VCaP (cell line): ENCODE measurements around the gene KDM4C.

Experiments used
- H3K27ac ChIP-seq: fragments of 450-650 bp; 2 replicates; pipeline ENCODE4 v1.5.1; 2017
- TF ChIP-seq, protein P1 (sequence below): fragments of 450-650 bp; conservative IDR thresholded peaks from 2 replicates; pipeline ENCODE4 v1.5.1; 2017; ENCODE audit warnings: mild to moderate bottlenecking, moderate library complexity

The KDM4C gene

DNA sequence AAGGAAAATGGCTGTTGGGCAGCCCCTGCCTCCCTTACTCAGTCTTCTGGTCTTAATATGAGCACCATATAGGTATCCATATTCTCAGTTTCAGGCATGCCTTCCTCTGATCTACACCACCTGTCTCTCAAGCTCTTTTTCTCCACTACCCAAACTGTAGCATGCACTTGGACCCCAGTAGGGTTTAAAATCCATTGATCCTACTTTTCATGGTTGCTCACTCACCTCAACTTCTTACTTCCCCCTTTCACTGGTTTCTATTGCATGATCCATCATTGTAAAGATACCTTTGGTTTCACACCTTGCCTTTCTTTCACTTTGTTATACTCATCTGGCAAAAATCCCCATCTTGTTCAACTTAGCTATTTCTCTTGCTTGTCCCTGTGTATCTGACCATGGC is 159.4 kb downstream of the KDM4C start:
- no peak overlapping the region for H3K27ac ChIP-seq
- TF ChIP-seq, protein P1, sequence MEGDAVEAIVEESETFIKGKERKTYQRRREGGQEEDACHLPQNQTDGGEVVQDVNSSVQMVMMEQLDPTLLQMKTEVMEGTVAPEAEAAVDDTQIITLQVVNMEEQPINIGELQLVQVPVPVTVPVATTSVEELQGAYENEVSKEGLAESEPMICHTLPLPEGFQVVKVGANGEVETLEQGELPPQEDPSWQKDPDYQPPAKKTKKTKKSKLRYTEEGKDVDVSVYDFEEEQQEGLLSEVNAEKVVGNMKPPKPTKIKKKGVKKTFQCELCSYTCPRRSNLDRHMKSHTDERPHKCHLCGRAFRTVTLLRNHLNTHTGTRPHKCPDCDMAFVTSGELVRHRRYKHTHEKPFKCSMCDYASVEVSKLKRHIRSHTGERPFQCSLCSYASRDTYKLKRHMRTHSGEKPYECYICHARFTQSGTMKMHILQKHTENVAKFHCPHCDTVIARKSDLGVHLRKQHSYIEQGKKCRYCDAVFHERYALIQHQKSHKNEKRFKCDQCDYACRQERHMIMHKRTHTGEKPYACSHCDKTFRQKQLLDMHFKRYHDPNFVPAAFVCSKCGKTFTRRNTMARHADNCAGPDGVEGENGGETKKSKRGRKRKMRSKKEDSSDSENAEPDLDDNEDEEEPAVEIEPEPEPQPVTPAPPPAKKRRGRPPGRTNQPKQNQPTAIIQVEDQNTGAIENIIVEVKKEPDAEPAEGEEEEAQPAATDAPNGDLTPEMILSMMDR: no peak

DNA sequence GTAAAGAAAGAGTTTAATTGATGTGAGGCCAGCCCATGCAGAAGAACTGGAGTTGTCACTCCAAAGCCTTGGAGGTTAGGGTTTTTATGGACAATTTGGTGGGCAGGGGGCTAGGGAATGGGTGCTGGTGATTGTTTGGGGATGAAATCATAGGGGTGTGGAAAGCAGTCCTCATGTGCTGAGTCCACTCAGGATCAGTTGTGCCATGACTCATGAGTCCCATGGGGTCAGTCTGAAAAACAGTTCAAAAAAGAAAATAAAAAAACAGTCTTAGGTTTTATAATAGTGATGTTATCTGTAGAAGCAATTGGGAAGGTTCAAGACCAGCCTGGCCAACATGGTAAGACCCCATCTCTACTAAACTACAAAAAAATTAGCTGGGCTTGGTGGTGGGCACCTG is 162.3 kb downstream of the KDM4C start:
- TF ChIP-seq, protein P1: no peak
- H3K27ac ChIP-seq: no peak overlapping the region

DNA sequence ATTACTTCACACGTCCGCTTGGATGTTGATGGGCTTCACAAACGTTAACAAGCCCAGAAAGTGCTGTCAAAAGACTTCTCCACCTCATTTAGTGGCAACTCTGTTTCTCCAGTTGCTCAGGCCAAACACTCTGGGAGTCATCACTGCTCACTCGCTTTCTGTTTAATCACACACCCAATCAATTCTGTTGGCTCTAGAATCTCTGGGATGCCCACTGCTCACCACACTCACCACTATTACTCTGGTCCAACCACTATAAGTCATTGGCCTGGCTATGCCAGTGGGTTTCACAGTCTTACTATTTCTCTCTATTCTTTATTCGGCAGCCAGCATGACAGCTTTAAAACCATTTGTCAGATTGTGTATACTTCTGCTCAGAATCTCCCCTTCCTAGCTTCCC is 163.5 kb downstream of the KDM4C start:
- no peak overlapping the region for H3K27ac ChIP-seq
- TF ChIP-seq, protein P1: no peak

DNA sequence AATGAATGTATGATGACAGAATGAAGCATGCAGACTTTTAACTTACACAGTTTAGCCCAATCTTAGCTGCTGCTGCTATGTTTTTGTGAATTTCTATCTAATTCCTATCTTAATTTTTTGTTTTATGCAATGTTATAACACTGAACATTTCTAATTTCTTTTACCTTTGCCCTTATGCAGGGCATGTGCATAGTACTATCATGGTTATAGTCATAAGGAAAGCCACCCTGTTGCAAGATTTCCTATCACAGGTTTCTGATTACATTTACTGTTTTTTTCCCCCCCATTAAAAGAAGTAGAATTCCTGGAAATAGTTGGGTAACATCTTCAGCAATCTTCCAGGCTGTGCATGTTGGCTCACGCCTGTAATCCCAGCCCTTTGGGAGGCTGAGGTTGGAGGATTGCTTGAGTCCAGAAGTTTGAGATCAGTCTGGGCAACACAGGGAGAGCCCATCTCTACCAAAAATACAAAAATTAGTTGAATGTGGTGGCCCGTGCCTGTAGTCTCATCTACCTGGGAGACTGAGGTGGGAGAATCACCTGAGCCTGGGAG is 164.4 kb downstream of the KDM4C start:
- peak overlapping the region; percentile 83 for H3K27ac ChIP-seq
- TF ChIP-seq, protein P1: no peak

DNA sequence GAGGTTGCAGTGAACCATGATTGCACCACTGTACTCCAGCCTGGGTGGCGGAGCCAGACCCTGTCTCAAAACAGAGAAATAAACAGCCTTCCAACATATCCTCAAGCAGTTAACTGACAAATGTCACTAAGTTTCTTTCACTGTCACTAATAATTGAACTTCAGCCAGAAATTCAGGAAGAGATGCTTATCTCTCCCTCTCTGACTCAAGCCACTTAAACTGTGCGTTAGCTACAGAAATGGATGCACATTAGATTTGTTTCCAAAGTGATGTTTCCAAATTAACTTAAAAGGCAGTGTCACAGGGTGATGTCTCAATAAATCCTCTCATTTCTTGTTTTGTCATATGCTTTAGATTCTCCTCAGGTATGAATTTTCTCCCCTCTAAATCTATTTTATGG is 164.9 kb downstream of the KDM4C start:
- TF ChIP-seq, protein P1: no peak
- peak overlapping the region; percentile 83 for H3K27ac ChIP-seq

DNA sequence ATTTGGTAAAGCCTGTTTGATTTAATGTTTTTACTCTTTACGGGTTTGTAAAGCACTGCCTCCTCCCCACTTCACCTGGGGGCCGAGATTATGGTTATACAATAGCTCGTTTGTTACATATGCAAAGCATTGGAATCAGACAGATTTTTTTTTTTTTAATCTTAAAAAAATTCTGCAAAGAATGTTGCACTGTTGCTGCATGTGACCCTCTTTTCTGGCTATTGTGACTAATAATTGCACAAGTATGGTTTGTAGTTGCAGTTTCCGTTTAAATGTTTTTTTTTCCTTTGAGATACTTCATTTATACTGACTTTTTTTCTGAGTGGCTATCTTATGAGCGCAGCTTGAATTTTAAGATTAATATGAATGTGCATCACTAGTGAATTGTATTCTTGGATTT is 165.3 kb downstream of the KDM4C start:
- TF ChIP-seq, protein P1: no peak
- peak overlapping the region; percentile 83 for H3K27ac ChIP-seq

DNA sequence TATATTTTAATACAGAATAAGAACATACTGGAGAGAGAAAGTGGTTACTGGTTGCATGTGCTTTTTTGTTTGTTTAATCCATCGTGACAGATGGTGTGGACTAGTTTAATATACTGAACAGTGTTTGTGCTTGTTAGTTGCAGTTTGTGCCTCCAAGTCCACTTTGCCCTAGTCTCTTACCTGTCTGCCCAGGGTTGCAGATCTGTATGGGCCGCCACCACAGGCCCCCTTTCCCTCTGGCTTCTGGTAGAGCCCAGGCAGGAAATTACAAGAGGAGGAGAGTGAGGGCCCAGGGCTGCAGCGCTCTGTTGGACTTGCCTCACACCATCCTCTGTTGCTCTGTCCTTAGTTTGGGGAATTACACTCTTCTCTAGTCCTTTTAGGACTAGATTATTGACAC is 166.4 kb downstream of the KDM4C start:
- peak overlapping the region; percentile 83 for H3K27ac ChIP-seq
- TF ChIP-seq, protein P1: no peak
